Osteoblast (primary cell): ENCODE data around the gene VOPP1. TPM values are rescaled to one million over a fixed set of nuclear protein-coding genes. Genes with fewer than 3 reads are reported as not detected.
A peak's percentile ranks its signal among the peaks of the same experiment; 100 is the strongest.

ENCODE experiments used
- DNase-seq: peaks from one replicate; pipeline ENCODE4 v3.0.0; 2011; ENCODE audit warnings: low spot score, mixed read lengths; ENCODE audit not compliant: insufficient read length; ENCODE audit errors: missing footprints
- H2AFZ ChIP-seq: 2 replicates; pipeline ENCODE4 v1.6.0; 2011; ENCODE audit warnings: mild to moderate bottlenecking, low read length
- H3K27ac ChIP-seq: 2 replicates; pipeline ENCODE4 v1.5.1; 2011; ENCODE audit warnings: mild to moderate bottlenecking, low read depth, low read length, moderate library complexity
- H3K27me3 ChIP-seq: 2 replicates; pipeline ENCODE4 v1.6.0; 2012; ENCODE audit warnings: mild to moderate bottlenecking, control low read depth, inconsistent platforms, low read length, moderate library complexity; ENCODE audit not compliant: insufficient read depth
- H3K36me3 ChIP-seq: 2 replicates; pipeline ENCODE4 v1.5.1; 2011; ENCODE audit warnings: mild to moderate bottlenecking, low read length, control low read depth, moderate library complexity; ENCODE audit not compliant: insufficient read depth
- H3K4me1 ChIP-seq: 2 replicates; pipeline ENCODE4 v1.5.1; 2011; ENCODE audit warnings: mild to moderate bottlenecking, low read length, control low read depth, moderate library complexity; ENCODE audit not compliant: insufficient read depth
- H3K4me2 ChIP-seq: 2 replicates; pipeline ENCODE4 v1.6.0; 2011; ENCODE audit warnings: mild to moderate bottlenecking, low read length; ENCODE audit not compliant: insufficient read depth
- H3K4me3 ChIP-seq: fragments of 200-600 bp; sonication (generic); 3 replicates; pipeline ENCODE4 v1.5.1; 2012; ENCODE audit warnings: mild to moderate bottlenecking, low read length, inconsistent platforms; ENCODE audit not compliant: insufficient read depth
- H3K79me2 ChIP-seq: 2 replicates; pipeline ENCODE4 v1.6.0; 2012; ENCODE audit warnings: mild to moderate bottlenecking, low read length, control low read depth, inconsistent platforms; ENCODE audit not compliant: insufficient read depth
- H3K9me3 ChIP-seq: 2 replicates; pipeline ENCODE4 v1.5.1; 2011; ENCODE audit warnings: low read depth, low read length, control low read depth
- H4K20me1 ChIP-seq: 2 replicates; pipeline ENCODE4 v1.6.0; 2012; ENCODE audit warnings: mild to moderate bottlenecking, low read length, control low read depth; ENCODE audit not compliant: insufficient read depth
- total RNA-seq: library from RNA; depleted of rRNA; stranded (reverse); fragments of >200 nt; gene quantifications from 2 replicates; pipeline ENCODE4 v1.2.3, GENCODE V29; 2012
- TF ChIP-seq, protein P1 (sequence below): IDR thresholded peaks from 2 replicates; pipeline ENCODE4 v1.5.1; 2011; ENCODE audit warnings: mild to moderate bottlenecking, low read depth, low read length, moderate library complexity; ENCODE audit errors: extremely low read depth

Gene VOPP1
- total RNA-seq, 1 donor, result 74.6 TPM

DNA sequence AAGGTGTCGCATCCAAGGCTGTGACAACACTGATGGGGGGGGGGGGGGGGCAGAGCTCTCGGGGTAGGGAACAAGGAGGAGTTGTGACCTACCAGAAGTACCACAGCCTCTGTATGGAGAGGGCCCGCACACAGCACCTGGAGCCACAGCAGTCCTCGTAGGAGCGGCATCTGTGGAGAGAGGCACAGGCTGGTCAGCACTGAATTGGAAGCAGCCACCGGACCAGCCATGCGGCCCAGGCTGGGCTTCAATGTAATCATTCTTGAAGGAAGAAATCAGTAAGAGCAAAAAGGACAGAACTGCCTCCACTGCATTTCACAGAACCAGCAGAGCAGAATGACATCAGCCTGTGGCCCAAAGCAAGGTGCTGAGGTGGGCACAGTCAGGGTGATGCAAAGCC lies 74.8 kb downstream of the VOPP1 start:
- Histone ChIP-seq H2AFZ (no peak overlapping the region), H4K20me1 (peaks cover 11% of the 10 kb centered on the region), H3K9me3 (no peaks in the 10 kb centered on the region), H3K79me2 (peaks cover 19% of the 10 kb centered on the region), H3K4me1 (peaks cover 4% of the 10 kb centered on the region), H3K27me3 (no peaks in the 10 kb centered on the region), H3K4me3 (no peak overlapping the region), H3K36me3 (peaks cover 18% of the 10 kb centered on the region), H3K4me2 (no peak overlapping the region), H3K27ac (no peak overlapping the region)
- DNase-seq, result peak; percentile 13
- TF ChIP-seq, protein P1, sequence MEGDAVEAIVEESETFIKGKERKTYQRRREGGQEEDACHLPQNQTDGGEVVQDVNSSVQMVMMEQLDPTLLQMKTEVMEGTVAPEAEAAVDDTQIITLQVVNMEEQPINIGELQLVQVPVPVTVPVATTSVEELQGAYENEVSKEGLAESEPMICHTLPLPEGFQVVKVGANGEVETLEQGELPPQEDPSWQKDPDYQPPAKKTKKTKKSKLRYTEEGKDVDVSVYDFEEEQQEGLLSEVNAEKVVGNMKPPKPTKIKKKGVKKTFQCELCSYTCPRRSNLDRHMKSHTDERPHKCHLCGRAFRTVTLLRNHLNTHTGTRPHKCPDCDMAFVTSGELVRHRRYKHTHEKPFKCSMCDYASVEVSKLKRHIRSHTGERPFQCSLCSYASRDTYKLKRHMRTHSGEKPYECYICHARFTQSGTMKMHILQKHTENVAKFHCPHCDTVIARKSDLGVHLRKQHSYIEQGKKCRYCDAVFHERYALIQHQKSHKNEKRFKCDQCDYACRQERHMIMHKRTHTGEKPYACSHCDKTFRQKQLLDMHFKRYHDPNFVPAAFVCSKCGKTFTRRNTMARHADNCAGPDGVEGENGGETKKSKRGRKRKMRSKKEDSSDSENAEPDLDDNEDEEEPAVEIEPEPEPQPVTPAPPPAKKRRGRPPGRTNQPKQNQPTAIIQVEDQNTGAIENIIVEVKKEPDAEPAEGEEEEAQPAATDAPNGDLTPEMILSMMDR, result no peak

DNA sequence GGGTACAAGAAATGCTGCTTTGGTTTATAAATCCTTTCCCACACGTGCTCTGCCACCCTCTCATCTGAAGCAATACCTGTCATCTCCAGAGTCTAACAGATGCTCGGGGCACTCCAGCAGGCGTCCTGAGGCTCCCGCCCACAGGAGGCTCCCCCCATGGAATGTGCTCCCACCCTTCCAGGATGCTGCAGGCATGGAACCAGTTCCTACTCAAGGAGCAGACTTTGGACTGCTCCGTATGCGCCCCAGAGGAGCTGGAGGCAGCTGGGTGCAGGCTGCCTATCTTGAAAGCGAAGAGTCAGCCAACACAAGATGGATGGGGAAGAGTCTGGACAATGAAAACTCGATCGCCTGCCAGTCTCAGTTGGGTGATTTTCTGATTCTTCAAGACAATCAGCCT lies 75.4 kb downstream of the VOPP1 start:
- Histone ChIP-seq H3K36me3 (peaks cover 24% of the 10 kb centered on the region), H3K27ac (no peak overlapping the region), H3K4me3 (no peak overlapping the region), H4K20me1 (peaks cover 11% of the 10 kb centered on the region), H3K9me3 (no peaks in the 10 kb centered on the region), H3K27me3 (no peaks in the 10 kb centered on the region), H3K4me2 (no peak overlapping the region), H3K79me2 (peaks cover 15% of the 10 kb centered on the region), H3K4me1 (peaks cover 4% of the 10 kb centered on the region), H2AFZ (no peak overlapping the region)
- DNase-seq, result no peak
- TF ChIP-seq, protein P1, result no peak

DNA sequence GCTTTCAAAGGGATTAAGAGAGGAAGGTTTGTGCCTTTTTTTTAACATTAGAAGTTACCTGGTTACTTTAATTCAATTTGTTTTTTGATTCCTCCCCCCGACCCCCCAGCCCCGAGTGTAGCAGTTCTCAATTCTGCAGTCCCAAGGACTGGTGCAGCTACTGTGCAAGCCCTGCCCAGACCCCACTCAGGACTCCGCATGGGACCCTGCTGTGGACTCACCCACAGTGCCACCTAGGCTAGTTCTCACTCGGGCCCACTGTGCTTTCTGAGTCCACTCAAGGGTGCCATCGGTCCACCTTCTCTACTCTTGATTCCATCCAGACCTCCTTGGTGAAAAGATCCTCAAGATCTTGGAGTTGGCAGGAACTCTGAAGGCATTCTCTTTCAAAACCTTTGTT lies 77.4 kb downstream of the VOPP1 start:
- Histone ChIP-seq H3K4me2 (no peak overlapping the region), H3K36me3 (peaks cover 29% of the 10 kb centered on the region), H3K4me3 (no peak overlapping the region), H2AFZ (no peak overlapping the region), H3K27ac (no peak overlapping the region), H3K9me3 (no peaks in the 10 kb centered on the region), H4K20me1 (peaks cover 6% of the 10 kb centered on the region), H3K27me3 (no peaks in the 10 kb centered on the region), H3K79me2 (peaks cover 2% of the 10 kb centered on the region), H3K4me1 (peaks cover 4% of the 10 kb centered on the region)
- TF ChIP-seq, protein P1, result no peak
- DNase-seq, result no peak

DNA sequence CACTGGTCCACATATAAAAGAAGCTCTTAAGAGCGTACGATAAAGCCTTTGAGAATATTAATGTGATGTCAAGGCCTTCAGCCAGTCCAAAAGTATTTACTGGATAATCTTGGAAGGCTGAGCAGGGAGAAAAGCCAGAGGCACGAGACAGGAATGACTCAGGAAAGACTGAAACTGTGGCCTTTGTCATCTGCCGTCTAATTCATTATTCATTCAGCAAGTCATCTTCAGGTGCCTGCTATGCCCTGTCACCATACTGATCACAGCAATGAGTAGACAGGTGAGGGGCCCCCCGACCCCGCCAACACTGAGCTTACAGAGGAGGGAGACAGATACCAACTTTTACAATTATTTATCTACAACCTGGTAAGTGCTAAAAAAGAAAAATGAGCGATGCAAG lies 78.9 kb downstream of the VOPP1 start:
- peak; percentile 85 for DNase-seq
- peaks cover 37% of the 10 kb centered on the region for H3K36me3 ChIP-seq
- no peak overlapping the region for H3K4me2 ChIP-seq
- H3K4me1 ChIP-seq, result peaks cover 4% of the 10 kb centered on the region
- TF ChIP-seq, protein P1, result no peak
- H3K27ac ChIP-seq, result peak overlapping the region; percentile 10
- no peaks in the 10 kb centered on the region for H3K27me3 ChIP-seq
- no peaks in the 10 kb centered on the region for H3K79me2 ChIP-seq
- H4K20me1 ChIP-seq, result peaks cover 6% of the 10 kb centered on the region
- H3K4me3 ChIP-seq, result no peak overlapping the region
- no peak overlapping the region for H2AFZ ChIP-seq
- H3K9me3 ChIP-seq, result no peaks in the 10 kb centered on the region
